DND-41 (cell line): Measurements from ENCODE around the gene WNT11.

Experiments used
- ATAC-seq: fragments of 200-7000 bp; cut with Tn5 transposase; 3 replicates; pipeline ENCODE4 v1.9.1; 2021; ENCODE audit warnings: low read depth; ENCODE audit not compliant: insufficient read depth
- DNase-seq: peaks from one replicate; pipeline ENCODE4 v3.0.0-alpha.2; 2020
- H2AFZ ChIP-seq: 2 replicates; pipeline ENCODE4 v1.6.0; 2012; ENCODE audit warnings: low read depth, low read length
- H3K27ac ChIP-seq: 2 replicates; pipeline ENCODE4 v1.5.1; 2012; ENCODE audit warnings: low read length, inconsistent platforms
- H3K27me3 ChIP-seq: fragments of 200-600 bp; sonication (generic); 2 replicates; pipeline ENCODE4 v1.6.0; 2012; ENCODE audit warnings: low read length, mild to moderate bottlenecking, inconsistent platforms; ENCODE audit not compliant: insufficient read depth, poor library complexity
- H3K36me3 ChIP-seq: 2 replicates; pipeline ENCODE4 v1.5.1; 2012; ENCODE audit warnings: low read length, inconsistent platforms; ENCODE audit not compliant: insufficient read depth
- H3K4me1 ChIP-seq: 2 replicates; pipeline ENCODE4 v1.5.1; 2012; ENCODE audit warnings: mild to moderate bottlenecking, low read length; ENCODE audit not compliant: insufficient read depth
- H3K4me2 ChIP-seq: 2 replicates; pipeline ENCODE4 v1.6.0; 2012; ENCODE audit warnings: mild to moderate bottlenecking, moderate library complexity, low read length, inconsistent platforms; ENCODE audit not compliant: insufficient read depth
- H3K4me3 ChIP-seq, 2 experiments: fragments of 200-600 bp in 1 of 2; shearing (Covaris generic) in 1 of 2; 2 replicates each; pipeline ENCODE4 v1.5.1; 2012 to 2016; ENCODE audit warnings: inconsistent platforms in 2 of 2, low read length in 2 of 2, mild to moderate bottlenecking in 2 of 2, low read depth in 1 of 2, moderate library complexity in 1 of 2
- H3K79me2 ChIP-seq: 2 replicates; pipeline ENCODE4 v1.6.0; 2012; ENCODE audit warnings: low read length, inconsistent platforms; ENCODE audit not compliant: insufficient read depth
- H3K9ac ChIP-seq: 2 replicates; pipeline ENCODE4 v1.6.0; 2012; ENCODE audit warnings: low read depth, mild to moderate bottlenecking, inconsistent platforms, low read length, moderate library complexity
- H3K9me3 ChIP-seq: 2 replicates; pipeline ENCODE4 v1.5.1; 2012; ENCODE audit warnings: low read length, moderate library complexity, mild to moderate bottlenecking, inconsistent platforms; ENCODE audit not compliant: insufficient read depth, severe bottlenecking
- H4K20me1 ChIP-seq: 2 replicates; pipeline ENCODE4 v1.6.0; 2012; ENCODE audit warnings: low read length; ENCODE audit not compliant: insufficient read depth
- EZH2 ChIP-seq: IDR thresholded peaks from 3 replicates; pipeline ENCODE4 v1.6.1; 2012; ENCODE audit warnings: borderline replicate concordance, low read depth, mild to moderate bottlenecking, moderate library complexity, low read length, inconsistent platforms; ENCODE audit not compliant: severe bottlenecking
- TF ChIP-seq, protein P1 (sequence below): IDR thresholded peaks from 2 replicates; pipeline ENCODE4 v1.5.1; 2012; ENCODE audit warnings: borderline replicate concordance, low read length, moderate library complexity, mild to moderate bottlenecking; ENCODE audit not compliant: poor library complexity, severe bottlenecking; ENCODE audit errors: extremely low read depth

Gene WNT11

DNA sequence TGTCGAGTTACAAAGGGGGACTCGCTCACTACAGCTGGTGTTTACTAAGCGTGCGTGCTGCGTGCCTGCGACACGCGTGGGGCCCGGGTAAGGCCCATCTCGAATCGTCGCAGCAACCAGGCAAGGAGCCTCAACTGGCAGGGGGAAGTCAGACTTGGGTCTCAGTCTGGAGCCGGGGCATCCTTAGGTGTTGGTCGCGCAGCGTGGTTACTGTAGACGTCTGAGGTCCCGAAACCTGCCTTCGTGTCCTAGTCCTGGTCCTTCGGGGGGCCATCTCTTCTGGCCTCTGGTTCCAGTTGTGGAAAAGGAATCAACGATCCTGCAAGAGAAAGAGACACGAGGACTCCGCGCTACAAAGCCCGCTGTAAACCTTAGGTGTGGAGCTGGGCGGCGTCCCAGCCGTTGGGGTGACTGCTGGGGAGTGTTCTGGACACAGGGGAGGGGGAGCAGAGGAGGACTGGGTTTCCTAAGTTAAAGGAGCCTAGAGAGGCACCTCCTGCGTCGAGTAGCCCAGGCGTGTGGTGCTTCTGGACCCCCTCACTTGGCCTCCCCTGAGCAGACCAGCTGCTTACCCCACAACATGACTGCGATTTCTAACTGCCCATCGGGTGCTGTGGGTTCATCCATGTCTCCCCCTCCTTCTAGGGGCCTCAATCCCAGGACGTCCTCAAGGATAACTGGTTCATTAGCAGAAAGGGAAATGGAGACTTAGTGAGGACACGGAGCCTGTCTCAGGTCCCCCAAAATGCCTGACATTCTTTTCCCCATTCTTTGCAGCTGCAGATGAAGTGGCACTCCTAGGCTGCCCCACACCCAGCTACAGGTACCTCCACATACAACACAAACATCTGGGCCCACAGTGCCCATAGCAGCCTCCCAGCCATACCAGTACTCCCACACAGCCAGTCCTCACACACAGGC lies 4.9 kb upstream of the WNT11 start:
- Histone ChIP-seq H3K9ac (no peak overlapping the region), H3K4me3 (no peak overlapping the region)
- no peak for TF ChIP-seq EZH2
- TF ChIP-seq, protein P1, sequence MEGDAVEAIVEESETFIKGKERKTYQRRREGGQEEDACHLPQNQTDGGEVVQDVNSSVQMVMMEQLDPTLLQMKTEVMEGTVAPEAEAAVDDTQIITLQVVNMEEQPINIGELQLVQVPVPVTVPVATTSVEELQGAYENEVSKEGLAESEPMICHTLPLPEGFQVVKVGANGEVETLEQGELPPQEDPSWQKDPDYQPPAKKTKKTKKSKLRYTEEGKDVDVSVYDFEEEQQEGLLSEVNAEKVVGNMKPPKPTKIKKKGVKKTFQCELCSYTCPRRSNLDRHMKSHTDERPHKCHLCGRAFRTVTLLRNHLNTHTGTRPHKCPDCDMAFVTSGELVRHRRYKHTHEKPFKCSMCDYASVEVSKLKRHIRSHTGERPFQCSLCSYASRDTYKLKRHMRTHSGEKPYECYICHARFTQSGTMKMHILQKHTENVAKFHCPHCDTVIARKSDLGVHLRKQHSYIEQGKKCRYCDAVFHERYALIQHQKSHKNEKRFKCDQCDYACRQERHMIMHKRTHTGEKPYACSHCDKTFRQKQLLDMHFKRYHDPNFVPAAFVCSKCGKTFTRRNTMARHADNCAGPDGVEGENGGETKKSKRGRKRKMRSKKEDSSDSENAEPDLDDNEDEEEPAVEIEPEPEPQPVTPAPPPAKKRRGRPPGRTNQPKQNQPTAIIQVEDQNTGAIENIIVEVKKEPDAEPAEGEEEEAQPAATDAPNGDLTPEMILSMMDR, result no peak

DNA sequence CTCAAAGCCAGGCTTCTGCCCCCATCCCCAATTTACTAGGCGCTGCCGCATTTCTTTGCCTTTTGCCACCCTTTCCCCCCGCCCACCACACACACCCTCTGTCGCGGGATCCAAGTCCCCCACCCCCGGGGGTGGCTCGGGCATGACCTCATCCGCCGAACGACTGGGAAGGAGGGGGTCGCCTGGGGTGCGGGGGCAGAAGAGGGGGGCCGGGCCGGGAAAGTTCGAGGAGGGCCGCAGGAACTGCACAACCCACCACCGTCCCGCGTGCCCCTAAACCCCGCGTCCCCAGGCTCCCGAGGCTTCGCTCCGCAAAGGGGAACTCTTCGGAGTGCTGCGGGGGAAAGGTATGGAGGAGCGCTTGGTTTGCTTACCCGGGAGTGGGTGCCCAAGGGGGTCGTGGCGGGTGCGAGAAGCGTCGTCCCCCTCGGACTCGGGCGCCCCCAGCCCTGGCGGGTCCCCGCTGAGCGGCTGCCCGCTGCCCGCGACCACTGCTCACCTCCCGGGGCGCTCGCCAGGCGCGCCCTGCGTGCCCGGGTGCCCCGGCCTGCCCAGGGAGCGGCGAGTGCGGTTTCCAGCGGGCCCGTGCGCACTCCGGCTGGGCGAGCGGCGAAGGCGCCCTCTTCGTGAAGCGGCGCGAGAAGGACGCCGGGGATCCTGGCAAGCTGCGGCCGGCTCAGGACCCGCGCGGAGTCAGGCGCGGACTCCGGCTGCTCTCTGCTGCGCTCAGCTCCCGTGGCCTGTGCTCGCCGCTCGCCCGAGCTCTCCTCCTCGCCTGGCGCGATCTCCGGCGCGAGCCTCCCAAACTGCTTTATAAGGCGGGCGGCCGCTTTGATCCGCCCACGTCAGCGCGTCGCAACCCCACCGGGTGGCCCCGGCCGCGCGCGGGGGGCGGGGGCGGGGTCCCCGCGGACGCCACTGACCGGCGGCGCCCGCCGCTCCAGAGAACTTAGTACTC lies 4.0 kb upstream of the WNT11 start:
- H3K4me1 ChIP-seq, result peaks cover 10% of the 10 kb centered on the region
- no peak overlapping the region for H3K4me2 ChIP-seq
- H3K9me3 ChIP-seq, result no peaks in the 10 kb centered on the region
- DNase-seq (no peak), ATAC-seq (no peak)
- no peaks in the 10 kb centered on the region for H3K36me3 ChIP-seq
- H3K4me3 ChIP-seq, result no peak overlapping the region
- H2AFZ ChIP-seq, result no peak overlapping the region
- no peaks in the 10 kb centered on the region for H3K79me2 ChIP-seq
- H3K27ac ChIP-seq, result no peak overlapping the region
- TF ChIP-seq, protein P1, result no peak
- TF ChIP-seq EZH2, result no peak
- peaks cover 14% of the 10 kb centered on the region for H4K20me1 ChIP-seq
- H3K9ac ChIP-seq, result no peak overlapping the region
- H3K27me3 ChIP-seq, result peaks cover 12% of the 10 kb centered on the region

More for the DNA sequence above, 4.9 kb upstream of the WNT11 start:
- Histone ChIP-seq H3K4me1 (peaks cover 10% of the 10 kb centered on the region), H3K79me2 (no peaks in the 10 kb centered on the region), H3K27me3 (peaks cover 12% of the 10 kb centered on the region), H4K20me1 (peaks cover 14% of the 10 kb centered on the region), H3K4me2 (no peak overlapping the region), H3K36me3 (no peaks in the 10 kb centered on the region), H3K27ac (no peak overlapping the region), H2AFZ (no peak overlapping the region), H3K9me3 (no peaks in the 10 kb centered on the region)
- no peak for DNase-seq
- ATAC-seq, result no peak

DNA sequence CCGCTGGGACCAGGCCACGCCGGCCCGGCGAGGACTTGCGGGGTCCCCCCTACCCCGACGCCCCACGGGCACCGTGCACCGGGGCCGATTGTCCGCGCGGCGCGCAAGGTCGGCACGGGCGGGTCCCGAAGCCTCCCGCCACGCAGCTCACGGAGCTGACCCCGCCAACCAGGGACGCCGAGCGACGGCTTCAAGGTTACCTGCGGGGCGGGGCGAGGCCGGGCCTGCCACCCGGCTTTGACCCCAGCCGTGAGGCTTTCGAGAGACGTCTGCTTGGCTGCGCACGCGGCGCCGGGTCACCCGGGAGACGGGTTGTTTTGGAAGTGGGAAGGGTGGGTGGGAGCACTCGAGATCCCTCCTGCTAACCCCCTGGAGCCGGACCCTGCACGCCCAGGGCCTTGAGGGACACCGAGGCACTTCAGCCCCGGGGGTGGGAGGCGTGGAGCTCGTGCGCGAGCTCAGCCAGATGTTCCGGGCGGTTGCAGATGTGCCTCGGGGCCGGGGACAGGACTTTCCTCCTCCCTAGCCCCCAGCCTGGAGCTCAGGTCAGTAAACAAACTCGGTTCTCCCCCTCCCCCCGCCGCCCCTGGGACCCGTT lies 3.2 kb upstream of the WNT11 start:
- Histone ChIP-seq H3K9ac (no peak overlapping the region), H4K20me1 (peaks cover 14% of the 10 kb centered on the region), H3K27ac (no peak overlapping the region), H3K4me2 (no peak overlapping the region), H3K79me2 (no peaks in the 10 kb centered on the region), H2AFZ (no peak overlapping the region), H3K27me3 (peaks cover 12% of the 10 kb centered on the region), H3K36me3 (no peaks in the 10 kb centered on the region), H3K4me3 (no peak overlapping the region), H3K9me3 (no peaks in the 10 kb centered on the region), H3K4me1 (peaks cover 10% of the 10 kb centered on the region)
- TF ChIP-seq, protein P1, result no peak
- no peak for TF ChIP-seq EZH2
- ATAC-seq (no peak), DNase-seq (no peak)
